Choroid plexus epithelial cell (primary cell): ENCODE data around the gene E2F7.

Source experiments
- DNase-seq: peaks from one replicate; pipeline ENCODE4 v3.0.0-alpha.2; 2010; ENCODE audit warnings: low read depth
- H3K4me3 ChIP-seq: 2 replicates; pipeline ENCODE4 v1.5.1; 2011; ENCODE audit warnings: low read depth, mild to moderate bottlenecking, control low read depth, low read length, moderate library complexity
- CTCF ChIP-seq: conservative IDR thresholded peaks from 2 replicates; pipeline ENCODE4 v1.5.1; 2011; ENCODE audit warnings: low read depth, mild to moderate bottlenecking, control low read depth, inconsistent platforms, low read length, moderate library complexity

E2F7 gene

GRCh38 chr12:77042833-77043232 is 22.5 kb downstream of the E2F7 start:
- no peak overlapping the region for H3K4me3 ChIP-seq
- TF ChIP-seq CTCF = no peak
- no peak for DNase-seq

- no peak for DNase-seq
- no peak for TF ChIP-seq CTCF
- H3K4me3 ChIP-seq = no peak overlapping the region
These were observed 25.1 kb downstream of the E2F7 start for GRCh38 chr12:77040231-77040630.

GRCh38 chr12:77035226-77035625 is 30.1 kb downstream of the E2F7 start:
- DNase-seq = no peak
- TF ChIP-seq CTCF = no peak
- H3K4me3 ChIP-seq = no peak overlapping the region

- H3K4me3 ChIP-seq = no peak overlapping the region
- TF ChIP-seq CTCF = no peak
- DNase-seq = no peak
These were observed 31.5 kb downstream of the E2F7 start for GRCh38 chr12:77033658-77034536.

GRCh38 chr12:77032406-77032805 is 33.0 kb downstream of the E2F7 start:
- no peak for TF ChIP-seq CTCF
- peak; percentile 25 for DNase-seq
- no peak overlapping the region for H3K4me3 ChIP-seq

- no peak overlapping the region for H3K4me3 ChIP-seq
- TF ChIP-seq CTCF = no peak
- DNase-seq = peak; percentile 35
These were observed 33.6 kb downstream of the E2F7 start for GRCh38 chr12:77031745-77032144.

GRCh38 chr12:77025782-77026314 is 39.5 kb downstream of the E2F7 start:
- no peak for DNase-seq
- H3K4me3 ChIP-seq = no peak overlapping the region
- no peak for TF ChIP-seq CTCF
